Esophagus squamous epithelium (tissue), 4 donors: ENCODE results near the gene FUT1.

Experiments used
- POLR2A ChIP-seq, 4 donors: fragments of 450-650 bp; IDR thresholded peaks; one replicate each; pipeline ENCODE4 v1.6.1; 2017; ENCODE audit warnings: antibody characterized with exemption in 4 of 4, mild to moderate bottlenecking in 4 of 4, moderate library complexity in 3 of 4
- TF ChIP-seq, protein P1 (sequence below), 6 experiments: fragments of 450-650 bp in 4 of 6; fragments of 200-600 bp in 2 of 6; sonication (generic) in 2 of 6; IDR thresholded peaks; one replicate each; pipeline ENCODE4 v1.5.1; 2016 to 2019; ENCODE audit warnings: antibody characterized with exemption in 6 of 6, mild to moderate bottlenecking in 4 of 6, moderate library complexity in 4 of 6

DNA sequence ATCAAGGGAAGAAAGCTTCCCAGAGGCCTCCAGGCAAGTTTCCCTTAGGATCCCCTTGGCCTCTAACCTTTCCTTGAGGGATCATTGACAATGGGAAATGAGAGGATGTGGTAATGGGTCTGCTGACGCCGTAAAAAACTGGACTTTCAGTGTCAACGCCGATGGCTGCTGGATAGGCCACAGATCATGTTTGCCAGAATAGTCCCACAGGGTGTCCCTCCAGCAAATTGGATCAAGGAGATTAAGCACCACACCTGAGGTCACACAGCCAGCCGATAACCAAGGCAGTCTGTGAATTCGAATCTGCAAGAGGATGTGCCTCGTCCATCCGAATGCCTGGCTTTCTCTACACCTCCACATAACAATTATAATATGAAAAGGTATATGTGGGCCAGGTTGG, 40.8 kb upstream of the FUT1 start:
- TF ChIP-seq, protein P1, sequence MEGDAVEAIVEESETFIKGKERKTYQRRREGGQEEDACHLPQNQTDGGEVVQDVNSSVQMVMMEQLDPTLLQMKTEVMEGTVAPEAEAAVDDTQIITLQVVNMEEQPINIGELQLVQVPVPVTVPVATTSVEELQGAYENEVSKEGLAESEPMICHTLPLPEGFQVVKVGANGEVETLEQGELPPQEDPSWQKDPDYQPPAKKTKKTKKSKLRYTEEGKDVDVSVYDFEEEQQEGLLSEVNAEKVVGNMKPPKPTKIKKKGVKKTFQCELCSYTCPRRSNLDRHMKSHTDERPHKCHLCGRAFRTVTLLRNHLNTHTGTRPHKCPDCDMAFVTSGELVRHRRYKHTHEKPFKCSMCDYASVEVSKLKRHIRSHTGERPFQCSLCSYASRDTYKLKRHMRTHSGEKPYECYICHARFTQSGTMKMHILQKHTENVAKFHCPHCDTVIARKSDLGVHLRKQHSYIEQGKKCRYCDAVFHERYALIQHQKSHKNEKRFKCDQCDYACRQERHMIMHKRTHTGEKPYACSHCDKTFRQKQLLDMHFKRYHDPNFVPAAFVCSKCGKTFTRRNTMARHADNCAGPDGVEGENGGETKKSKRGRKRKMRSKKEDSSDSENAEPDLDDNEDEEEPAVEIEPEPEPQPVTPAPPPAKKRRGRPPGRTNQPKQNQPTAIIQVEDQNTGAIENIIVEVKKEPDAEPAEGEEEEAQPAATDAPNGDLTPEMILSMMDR (IDR thresholded peaks at IDR 0.05): no peak
- TF ChIP-seq POLR2A (IDR thresholded peaks at IDR 0.05): no peak
